Endothelial cell of umbilical vein (primary cell): ENCODE data around the gene DCAF4. TPM values are rescaled to one million over a fixed set of nuclear protein-coding genes. Genes with fewer than 3 reads are reported as not detected.

ENCODE experiments used
- BruUV-seq: library from RNA; stranded (reverse); fragments of 400-500 nt; replicated peaks from 2 replicates; lab custom pipeline; 2021; lab: Mats Ljungman, UMichigan
- CTCF ChIA-PET: fragments of 300-600, 350-600 bp; sonication (Branson Sonifier 250); formaldehyde crosslinking; loops from one replicate; lab custom pipeline; 2021; ENCODE audit warnings: antibody characterized with exemption, inconsistent platforms; lab: Charles Lee
- POLR2A ChIA-PET: fragments of 300-600, 350-600 bp; sonication (Branson Sonifier 250); formaldehyde crosslinking; loops from one replicate; lab custom pipeline; 2021; ENCODE audit warnings: antibody characterized with exemption, inconsistent platforms; lab: Charles Lee
- DNase-seq: peaks from one replicate; pipeline ENCODE4 v3.0.0-alpha.2; 2011; ENCODE audit warnings: low read depth, low spot score
- FAIRE-seq: peaks from 2 replicates; lab custom pipeline; 2011; peaks lifted over from hg19 to GRCh38; lab: Jason Lieb, UNC
- H2AFZ ChIP-seq: 2 replicates; pipeline ENCODE4 v1.6.0; 2012; ENCODE audit warnings: low read depth, low read length, control low read depth, inconsistent platforms
- H3K27ac ChIP-seq: 2 replicates; pipeline ENCODE4 v1.5.1; 2011; ENCODE audit warnings: low read depth, mild to moderate bottlenecking, control low read depth, low read length, moderate library complexity; ENCODE audit not compliant: insufficient read depth
- H3K27me3 ChIP-seq, 2 experiments: 2 replicates each; pipeline versions ENCODE4 v1.6.0 to v1.6.1; 2011; ENCODE audit warnings: low read length in 2 of 2, mixed read lengths in 1 of 2; ENCODE audit not compliant: control insufficient read depth in 2 of 2, insufficient read depth in 2 of 2
- H3K36me3 ChIP-seq, 2 experiments: 2 replicates in 1 of 2; 3 replicates in 1 of 2; pipeline ENCODE4 v1.5.1; 2011; ENCODE audit warnings: low read length in 2 of 2, mild to moderate bottlenecking in 1 of 2, moderate library complexity in 1 of 2; ENCODE audit not compliant: control insufficient read depth in 2 of 2, insufficient read depth in 2 of 2; ENCODE audit errors: extremely low read depth in 1 of 2
- H3K4me1 ChIP-seq: 3 replicates; pipeline ENCODE4 v1.5.1; 2011; ENCODE audit warnings: mild to moderate bottlenecking, low read length; ENCODE audit not compliant: control insufficient read depth, insufficient read depth; ENCODE audit errors: extremely low read depth
- H3K4me2 ChIP-seq: 2 replicates; pipeline ENCODE4 v1.6.1; 2011; ENCODE audit warnings: low read length, control low read depth, mixed read lengths; ENCODE audit not compliant: insufficient read depth
- H3K4me3 ChIP-seq, 3 experiments: fragments of 200-600 bp in 1 of 3; sonication (generic), shearing (Covaris generic) in 1 of 3; replicated peaks in 1 of 3; 2 replicates each; pipeline ENCODE4 v1.5.1; 2011 to 2016; ENCODE audit warnings: control low read depth in 3 of 3, low read length in 3 of 3, mild to moderate bottlenecking in 2 of 3, inconsistent platforms in 1 of 3, low read depth in 1 of 3, moderate library complexity in 1 of 3; ENCODE audit not compliant: insufficient read depth in 1 of 3
- H3K79me2 ChIP-seq: 2 replicates; pipeline ENCODE4 v1.6.0; 2012; ENCODE audit warnings: low read length, inconsistent platforms; ENCODE audit not compliant: control insufficient read depth, insufficient read depth
- H3K9ac ChIP-seq: replicated peaks from 2 replicates; pipeline ENCODE3; 2011; ENCODE audit warnings: low read length, control low read depth; ENCODE audit not compliant: insufficient read depth; ENCODE audit errors: extremely low read depth
- H3K9me1 ChIP-seq: replicated peaks from 3 replicates; pipeline ENCODE4 v1.6.0; 2011; ENCODE audit warnings: mild to moderate bottlenecking, low read length; ENCODE audit not compliant: control insufficient read depth, insufficient read depth; ENCODE audit errors: extremely low read depth
- H3K9me3 ChIP-seq: replicated peaks from 2 replicates; pipeline ENCODE4 v1.5.1; 2012; ENCODE audit warnings: low read length, inconsistent platforms; ENCODE audit not compliant: control insufficient read depth, insufficient read depth
- H4K20me1 ChIP-seq: replicated peaks from 2 replicates; pipeline ENCODE3; 2011; ENCODE audit warnings: mild to moderate bottlenecking, low read length; ENCODE audit not compliant: control insufficient read depth, insufficient read depth; ENCODE audit errors: extremely low read depth
- EZH2 ChIP-seq: IDR thresholded peaks from 2 replicates; pipeline ENCODE4 v1.6.1; 2012; ENCODE audit warnings: borderline replicate concordance, low read depth, mild to moderate bottlenecking, moderate library complexity, low read length, inconsistent platforms; ENCODE audit not compliant: severe bottlenecking
- FOS ChIP-seq: IDR thresholded peaks from 2 replicates; pipeline ENCODE4 v1.6.1; 2011; ENCODE audit warnings: mild to moderate bottlenecking, low read length, moderate library complexity, borderline replicate concordance; ENCODE audit not compliant: insufficient read depth
- GATA2 ChIP-seq: IDR thresholded peaks from 2 replicates; pipeline ENCODE4 v1.7.0; 2011; ENCODE audit warnings: low read depth, mild to moderate bottlenecking, moderate library complexity, mixed read lengths, low read length; ENCODE audit not compliant: insufficient read length, insufficient read depth
- JUN ChIP-seq: IDR thresholded peaks from 2 replicates; pipeline ENCODE4 v1.6.1; 2011; ENCODE audit warnings: borderline replicate concordance, low read depth; ENCODE audit not compliant: insufficient read length, insufficient read depth
- MYC ChIP-seq: IDR thresholded peaks from one replicate; pipeline ENCODE4 v1.6.1; 2011; ENCODE audit warnings: mild to moderate bottlenecking, low read depth, low read length
- POLR2A ChIP-seq: IDR thresholded peaks from 2 replicates; pipeline ENCODE4 v1.6.1; 2012; ENCODE audit warnings: low read depth, mild to moderate bottlenecking, control low read depth, low read length
- POLR2AphosphoS5 ChIP-seq: IDR thresholded peaks from 2 replicates; pipeline ENCODE4 v1.6.1; 2012; ENCODE audit warnings: low read depth, mild to moderate bottlenecking, control low read depth, low read length, moderate library complexity; ENCODE audit not compliant: insufficient read depth
- dilution Hi-C: fragments of 300-500 bp; cut with MboI; formaldehyde crosslinking; loops from one replicate; pipeline ENCODE4 v1.15.0; 2019; ENCODE audit warnings: low sequenced_read_pairs; ENCODE audit not compliant: extremely low pct_ligation_motif_present
- intact Hi-C: fragments of 100-400 bp; cut with micrococcal nuclease; formaldehyde crosslinking; loops from one replicate; pipeline ENCODE4 v1.10.0; 2022
- polyA plus RNA-seq, 4 experiments: library from polyadenylated mRNA; depleted of rRNA in 3 of 4; stranded (reverse) in 3 of 4; unstranded in 1 of 4; fragments of >200 nt; gene quantifications; 2 replicates each; pipeline versions ENCODE4 v1.2.1 to v1.2.3, GENCODE V29; 2011 to 2012; ENCODE audit warnings: missing spikeins in 1 of 4
- total RNA-seq: library from RNA; stranded (reverse); gene quantifications from 2 replicates; pipeline ENCODE4 v1.2.3, GENCODE V29; 2021
- TF ChIP-seq, protein P1 (sequence below): IDR thresholded peaks from 2 replicates; pipeline ENCODE4 v1.6.1; 2011; ENCODE audit not compliant: insufficient read depth, insufficient read length
- TF ChIP-seq, protein P2 (sequence below), 2 donors: IDR thresholded peaks; 1 replicate in 1 of 2; 2 replicates in 1 of 2; pipeline ENCODE4 v1.5.1; 2011; ENCODE audit warnings: low read length in 2 of 2, mild to moderate bottlenecking in 2 of 2, moderate library complexity in 2 of 2, control low read depth in 1 of 2, inconsistent platforms in 1 of 2, low read depth in 1 of 2; ENCODE audit not compliant: insufficient read depth in 1 of 2; ENCODE audit errors: extremely low read depth in 1 of 2

The DCAF4 gene
- total and polyA plus RNA-seq, 2 donors (not counting 3 experiments of a cell fraction or from before 2014, with no cell fraction given) = 8.6 to 15.8 TPM

DNA sequence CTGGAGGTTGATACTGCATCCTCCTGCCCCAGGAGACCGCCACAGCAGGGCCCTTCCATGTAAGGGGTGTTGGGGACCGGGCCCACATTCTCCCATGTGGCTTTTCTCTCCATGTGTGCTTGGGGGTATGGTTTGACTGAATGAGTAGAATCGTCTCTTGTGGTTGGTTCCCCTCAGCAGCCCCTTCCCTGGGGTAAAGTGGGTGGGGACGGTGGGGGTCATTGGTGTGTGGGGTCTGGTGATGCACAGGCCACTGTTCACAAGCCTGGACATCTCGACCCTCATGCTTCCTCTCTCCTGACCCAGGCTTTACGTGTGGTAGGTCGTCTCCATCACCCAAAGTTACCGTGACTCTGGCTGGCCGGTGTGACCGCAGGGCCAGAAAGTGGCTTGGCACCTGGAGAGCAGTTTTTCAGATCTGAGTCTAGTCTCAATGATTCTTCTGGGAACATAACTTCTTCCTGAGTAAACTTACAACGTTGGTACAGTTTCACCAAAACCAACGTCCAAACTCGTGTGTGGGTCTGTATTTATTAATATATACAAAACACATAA lies 17.7 kb downstream of the DCAF4 start:
- H3K27ac ChIP-seq = no peak overlapping the region
- H3K79me2 ChIP-seq = no peaks in the 10 kb centered on the region
- peaks cover 2 to 14% of the 10 kb centered on the region in 2 experiments for H3K36me3 ChIP-seq
- H3K4me3 ChIP-seq = no peak overlapping the region
- no peaks in the 10 kb centered on the region for H3K4me1 ChIP-seq
- H4K20me1 ChIP-seq = no peaks in the 10 kb centered on the region
- no peaks in the 10 kb centered on the region for H3K27me3 ChIP-seq
- intact Hi-C loops (no loop called here), dilution Hi-C loops (no loop called here)
- H3K9me1 ChIP-seq = no peaks in the 10 kb centered on the region
- POLR2A ChIA-PET = no interaction called here
- CTCF ChIA-PET = interaction anchor here (1.1 to 7.7 kb wide), 2 partner anchors 428 to 430 kb away, joined by 3 to 47 read pairs; no protein-coding TSS in a partner anchor
- FAIRE-seq = no peak
- no TSS peak for BruUV-seq
- no peak overlapping the region for H3K4me2 ChIP-seq
- no peak for DNase-seq
- H2AFZ ChIP-seq = no peak overlapping the region
- H3K9ac ChIP-seq = no peak overlapping the region
- TF ChIP-seq POLR2A = no peak
- TF ChIP-seq, protein P1, sequence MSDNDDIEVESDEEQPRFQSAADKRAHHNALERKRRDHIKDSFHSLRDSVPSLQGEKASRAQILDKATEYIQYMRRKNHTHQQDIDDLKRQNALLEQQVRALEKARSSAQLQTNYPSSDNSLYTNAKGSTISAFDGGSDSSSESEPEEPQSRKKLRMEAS = no peak
- TF ChIP-seq, protein P2, sequence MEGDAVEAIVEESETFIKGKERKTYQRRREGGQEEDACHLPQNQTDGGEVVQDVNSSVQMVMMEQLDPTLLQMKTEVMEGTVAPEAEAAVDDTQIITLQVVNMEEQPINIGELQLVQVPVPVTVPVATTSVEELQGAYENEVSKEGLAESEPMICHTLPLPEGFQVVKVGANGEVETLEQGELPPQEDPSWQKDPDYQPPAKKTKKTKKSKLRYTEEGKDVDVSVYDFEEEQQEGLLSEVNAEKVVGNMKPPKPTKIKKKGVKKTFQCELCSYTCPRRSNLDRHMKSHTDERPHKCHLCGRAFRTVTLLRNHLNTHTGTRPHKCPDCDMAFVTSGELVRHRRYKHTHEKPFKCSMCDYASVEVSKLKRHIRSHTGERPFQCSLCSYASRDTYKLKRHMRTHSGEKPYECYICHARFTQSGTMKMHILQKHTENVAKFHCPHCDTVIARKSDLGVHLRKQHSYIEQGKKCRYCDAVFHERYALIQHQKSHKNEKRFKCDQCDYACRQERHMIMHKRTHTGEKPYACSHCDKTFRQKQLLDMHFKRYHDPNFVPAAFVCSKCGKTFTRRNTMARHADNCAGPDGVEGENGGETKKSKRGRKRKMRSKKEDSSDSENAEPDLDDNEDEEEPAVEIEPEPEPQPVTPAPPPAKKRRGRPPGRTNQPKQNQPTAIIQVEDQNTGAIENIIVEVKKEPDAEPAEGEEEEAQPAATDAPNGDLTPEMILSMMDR (IDR thresholded peaks at IDR 0.05; ENCODE audit: extremely low read depth in 1 of 2, insufficient read depth in 1 of 2, low read depth in 1 of 2, low read length in 2 of 2) = no peak
- TF ChIP-seq MYC = no peak
- TF ChIP-seq GATA2 = no peak
- TF ChIP-seq FOS = no peak
- TF ChIP-seq JUN = no peak
- TF ChIP-seq EZH2 = no peak
- no peak for TF ChIP-seq POLR2AphosphoS5
- H3K9me3 ChIP-seq = no peaks in the 10 kb centered on the region
